D341Med (cell line): ENCODE data around the gene NSD2.
A peak's percentile ranks its signal among the peaks of the same experiment; 100 is the strongest.
"Not testable (repeated sequence)": the region's sequence is repeated elsewhere in the genome, so short reads cannot be mapped to it uniquely, and the experiment has no call there.

Experiments used
- DNase-seq: peaks from one replicate; pipeline ENCODE4 v3.0.0; 2012; ENCODE audit warnings: low spot score

NSD2 gene

GRCh38 chr4:1842339-1842895, 28.8 kb upstream of the NSD2 start:
- no peak for DNase-seq

GRCh38 chr4:1842993-1843448, 28.2 kb upstream of the NSD2 start:
- no peak for DNase-seq

GRCh38 chr4:1843852-1844251, 27.3 kb upstream of the NSD2 start:
- no peak for DNase-seq

GRCh38 chr4:1844618-1845017, 26.6 kb upstream of the NSD2 start:
- not testable (repeated sequence) for DNase-seq

- DNase-seq = no peak
Measured at GRCh38 chr4:1846580-1846979, 24.6 kb upstream of the NSD2 start.

GRCh38 chr4:1850276-1850675, 20.9 kb upstream of the NSD2 start:
- peak; percentile 77 for DNase-seq

- DNase-seq = no peak
Measured at GRCh38 chr4:1851160-1851559, 20.0 kb upstream of the NSD2 start.

- DNase-seq = no peak
Measured at GRCh38 chr4:1851575-1852410, 19.4 kb upstream of the NSD2 start.

- DNase-seq = no peak
Measured at GRCh38 chr4:1852904-1853623, 18.1 kb upstream of the NSD2 start.

- DNase-seq = no peak
Measured at GRCh38 chr4:1854752-1855151, 16.4 kb upstream of the NSD2 start.

GRCh38 chr4:1855333-1856070, 15.7 kb upstream of the NSD2 start:
- peak; percentile 61 for DNase-seq

GRCh38 chr4:1856071-1856942, 14.9 kb upstream of the NSD2 start, which contains the start of gene LETM1:
Gene LETM1 (minus strand): TSS chr4:1856156. CDS start chr4:1855950, 206 bp downstream.
- peak; percentile 96 for DNase-seq

GRCh38 chr4:1856943-1857699, 14.1 kb upstream of the NSD2 start:
- no peak for DNase-seq

GRCh38 chr4:1857931-1858330, 13.3 kb upstream of the NSD2 start:
- DNase-seq = no peak

GRCh38 chr4:1859389-1859753, 11.8 kb upstream of the NSD2 start:
- no peak for DNase-seq

GRCh38 chr4:1862055-1862911, 8.9 kb upstream of the NSD2 start:
- DNase-seq = no peak

- no peak for DNase-seq
Measured at GRCh38 chr4:1862961-1863296, 8.3 kb upstream of the NSD2 start.

- DNase-seq = no peak
Measured at GRCh38 chr4:1863297-1864033, 7.7 kb upstream of the NSD2 start.
